Measurements from ENCODE around the gene ADI1. TPM values are rescaled to one million over a fixed set of nuclear protein-coding genes. Genes with fewer than 3 reads are reported as not detected.

The ADI1 gene
- total RNA-seq, 1 donor from 2014 or later: 41.6 TPM

DNA sequence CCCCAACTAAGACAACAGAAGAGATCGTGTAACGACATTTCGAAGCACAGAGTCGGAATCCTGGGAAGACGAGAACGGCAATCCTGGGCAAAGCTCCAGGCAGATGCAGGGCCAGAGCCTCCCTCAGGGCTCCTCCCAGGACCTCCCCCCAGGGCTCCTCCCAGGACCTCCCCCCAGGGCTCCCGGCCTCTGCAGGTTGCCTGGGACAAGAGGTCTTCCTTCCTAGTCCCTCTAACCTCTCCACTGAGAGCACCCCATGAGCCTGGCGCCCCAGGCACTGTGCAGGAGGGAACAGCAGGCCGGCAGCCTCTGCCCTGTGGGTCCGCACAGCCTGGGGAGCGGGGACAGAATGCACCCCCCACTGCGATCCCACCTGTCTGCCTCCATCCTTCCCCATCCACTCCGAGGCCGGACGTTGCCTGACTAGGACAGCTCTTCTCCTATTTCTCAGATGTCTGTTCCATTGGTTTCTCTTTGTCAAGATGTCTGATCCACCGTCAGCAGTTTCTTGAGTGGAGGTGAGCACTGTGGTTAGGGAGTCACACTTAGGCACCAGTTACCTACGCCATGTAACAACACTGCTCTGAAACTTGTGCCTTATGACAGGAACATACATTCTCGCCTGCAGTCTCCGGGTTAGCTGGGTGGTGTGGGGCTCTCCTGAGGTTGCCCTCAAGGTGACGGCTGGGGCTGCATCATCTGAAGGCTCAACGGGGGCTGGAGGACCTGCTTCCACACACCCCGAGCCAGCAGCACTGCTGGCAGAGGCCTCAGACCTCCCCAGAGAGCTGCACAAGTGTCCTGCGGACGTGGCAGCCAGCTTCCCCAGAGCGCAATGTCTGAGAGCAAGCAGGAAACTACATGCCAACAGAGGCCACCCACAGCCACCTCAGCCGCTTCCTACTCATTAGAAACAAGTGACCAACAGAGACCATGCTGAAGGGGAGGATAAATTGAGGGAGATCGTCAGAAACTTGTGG lies 28.9 kb downstream of the ADI1 start:
- Histone ChIP-seq H3K79me2 (ENCODE audit: insufficient read depth, low read length) (no peaks in the 10 kb centered on the region), H3K9me3 (ENCODE audit: insufficient read depth, low read depth, low read length) (no peaks in the 10 kb centered on the region), H3K4me1 (ENCODE audit: insufficient read depth, low read length) (peaks cover 11% of the 10 kb centered on the region), H3K36me3 (ENCODE audit: insufficient read depth, low read length) (no peaks in the 10 kb centered on the region), H3K27me3 (ENCODE audit: insufficient read depth, low read length) (no peaks in the 10 kb centered on the region), H3K27ac (ENCODE audit: low read depth, low read length) (no peak overlapping the region), H3K4me2 (ENCODE audit: low read length) (no peak overlapping the region), H2AFZ (ENCODE audit: low read depth, low read length) (no peak overlapping the region), H4K20me1 (ENCODE audit: insufficient read depth, low read length) (no peaks in the 10 kb centered on the region), H3K4me3 (ENCODE audit: insufficient read depth, low read depth, low read length) (no peak overlapping the region), H3K9ac (ENCODE audit: low read length) (no peak overlapping the region)
- no peaks in the 10 kb centered on the region for H3K27me3 Mint-ChIP-seq (ENCODE audit: low read depth, unreplicated experiment)
- FAIRE-seq (no peak), DNase-seq (ENCODE audit: low read depth) (no peak)
- no peak for TF ChIP-seq EZH2 (IDR thresholded peaks at IDR 0.05; ENCODE audit: insufficient read depth, low read length)
- TF ChIP-seq, protein P1, sequence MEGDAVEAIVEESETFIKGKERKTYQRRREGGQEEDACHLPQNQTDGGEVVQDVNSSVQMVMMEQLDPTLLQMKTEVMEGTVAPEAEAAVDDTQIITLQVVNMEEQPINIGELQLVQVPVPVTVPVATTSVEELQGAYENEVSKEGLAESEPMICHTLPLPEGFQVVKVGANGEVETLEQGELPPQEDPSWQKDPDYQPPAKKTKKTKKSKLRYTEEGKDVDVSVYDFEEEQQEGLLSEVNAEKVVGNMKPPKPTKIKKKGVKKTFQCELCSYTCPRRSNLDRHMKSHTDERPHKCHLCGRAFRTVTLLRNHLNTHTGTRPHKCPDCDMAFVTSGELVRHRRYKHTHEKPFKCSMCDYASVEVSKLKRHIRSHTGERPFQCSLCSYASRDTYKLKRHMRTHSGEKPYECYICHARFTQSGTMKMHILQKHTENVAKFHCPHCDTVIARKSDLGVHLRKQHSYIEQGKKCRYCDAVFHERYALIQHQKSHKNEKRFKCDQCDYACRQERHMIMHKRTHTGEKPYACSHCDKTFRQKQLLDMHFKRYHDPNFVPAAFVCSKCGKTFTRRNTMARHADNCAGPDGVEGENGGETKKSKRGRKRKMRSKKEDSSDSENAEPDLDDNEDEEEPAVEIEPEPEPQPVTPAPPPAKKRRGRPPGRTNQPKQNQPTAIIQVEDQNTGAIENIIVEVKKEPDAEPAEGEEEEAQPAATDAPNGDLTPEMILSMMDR (IDR thresholded peaks at IDR 0.05; ENCODE audit: insufficient read depth, low read depth, low read length): no peak
- peaks cover 11% of the 10 kb centered on the region for H3K4me1 Mint-ChIP-seq (ENCODE audit: low read depth, unreplicated experiment)
- peaks cover 4% of the 10 kb centered on the region for H3K36me3 Mint-ChIP-seq (ENCODE audit: low read depth, unreplicated experiment)
- H3K9me3 Mint-ChIP-seq (ENCODE audit: unreplicated experiment): no peaks in the 10 kb centered on the region
- H3K4me3 Mint-ChIP-seq (ENCODE audit: unreplicated experiment): peak overlapping the region; percentile 62
- no peak overlapping the region for H3K27ac Mint-ChIP-seq (ENCODE audit: unreplicated experiment)

DNA sequence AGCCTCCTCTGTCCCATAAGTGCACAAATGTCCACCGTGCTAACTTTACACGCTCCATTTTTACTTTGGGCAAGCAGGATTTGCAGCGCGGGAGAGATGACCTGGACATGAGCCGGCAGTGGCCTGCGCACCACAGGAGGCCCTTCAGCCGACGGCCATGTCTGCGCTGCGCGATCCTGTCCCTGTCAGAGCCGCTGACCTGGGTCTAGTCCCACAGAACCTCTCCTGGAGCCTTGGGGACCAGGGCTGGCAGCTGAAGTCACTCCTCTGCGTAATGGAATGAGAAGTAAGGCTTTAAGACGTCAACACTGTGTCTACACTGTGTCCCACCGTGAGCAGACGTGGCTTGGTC lies 29.6 kb downstream of the ADI1 start:
- H3K79me2 ChIP-seq (ENCODE audit: insufficient read depth, low read length): no peaks in the 10 kb centered on the region
- DNase-seq (ENCODE audit: low read depth) (no peak), FAIRE-seq (no peak)
- no peak overlapping the region for H3K9ac ChIP-seq (ENCODE audit: low read length)
- peak overlapping the region; percentile 62 for H3K4me3 Mint-ChIP-seq (ENCODE audit: unreplicated experiment)
- H3K4me1 Mint-ChIP-seq (ENCODE audit: low read depth, unreplicated experiment): peaks cover 11% of the 10 kb centered on the region
- no peaks in the 10 kb centered on the region for H3K9me3 ChIP-seq (ENCODE audit: insufficient read depth, low read depth, low read length)
- no peaks in the 10 kb centered on the region for H4K20me1 ChIP-seq (ENCODE audit: insufficient read depth, low read length)
- no peaks in the 10 kb centered on the region for H3K27me3 Mint-ChIP-seq (ENCODE audit: low read depth, unreplicated experiment)
- no peaks in the 10 kb centered on the region for H3K27me3 ChIP-seq (ENCODE audit: insufficient read depth, low read length)
- no peak overlapping the region for H3K4me3 ChIP-seq (ENCODE audit: insufficient read depth, low read depth, low read length)
- no peaks in the 10 kb centered on the region for H3K36me3 ChIP-seq (ENCODE audit: insufficient read depth, low read length)
- H3K9me3 Mint-ChIP-seq (ENCODE audit: unreplicated experiment): no peaks in the 10 kb centered on the region
- no peak overlapping the region for H3K27ac Mint-ChIP-seq (ENCODE audit: unreplicated experiment)
- no peak overlapping the region for H3K4me2 ChIP-seq (ENCODE audit: low read length)
- TF ChIP-seq, protein P1 (IDR thresholded peaks at IDR 0.05; ENCODE audit: insufficient read depth, low read depth, low read length): no peak
- TF ChIP-seq EZH2 (IDR thresholded peaks at IDR 0.05; ENCODE audit: insufficient read depth, low read length): no peak
- peaks cover 5% of the 10 kb centered on the region for H3K36me3 Mint-ChIP-seq (ENCODE audit: low read depth, unreplicated experiment)
- no peak overlapping the region for H3K27ac ChIP-seq (ENCODE audit: low read depth, low read length)
- no peak overlapping the region for H2AFZ ChIP-seq (ENCODE audit: low read depth, low read length)
- H3K4me1 ChIP-seq (ENCODE audit: insufficient read depth, low read length): peaks cover 11% of the 10 kb centered on the region

All from astrocyte (in vitro differentiated cells and primary cell).